KOPT-K1 (cell line): ENCODE results near the gene CARD11.

Source experiments
- H3K27ac ChIP-seq: fragments of 200-600 bp; sonication (generic); 2 replicates; pipeline ENCODE4 v1.5.1; 2016; ENCODE audit warnings: antibody characterized with exemption, mild to moderate bottlenecking, low read depth, low read length; ENCODE audit not compliant: poor library complexity, severe bottlenecking
- H3K36me3 ChIP-seq: fragments of 200-600 bp; sonication (generic); 2 replicates; pipeline ENCODE4 v1.5.1; 2017; ENCODE audit warnings: antibody characterized with exemption, mild to moderate bottlenecking, low read length, moderate library complexity; ENCODE audit not compliant: insufficient read depth
- H3K9me3 ChIP-seq: fragments of 200-600 bp; sonication (generic); 2 replicates; pipeline ENCODE4 v1.5.1; 2017; ENCODE audit warnings: antibody characterized with exemption, low read length, mild to moderate bottlenecking; ENCODE audit not compliant: insufficient read depth, poor library complexity, severe bottlenecking

The CARD11 gene

GRCh38 chr7:2993396-2993795 lies 50.3 kb downstream of the CARD11 start:
- Histone ChIP-seq H3K27ac (no peak overlapping the region), H3K36me3 (0 out of 2 replicates have a peak, but pooled peaks cover 12% of the 10 kb centered on the region), H3K9me3 (peaks cover 57% of the 10 kb centered on the region)

- Histone ChIP-seq H3K9me3 (peaks cover 58% of the 10 kb centered on the region), H3K27ac (no peak overlapping the region), H3K36me3 (0 out of 2 replicates have a peak, but pooled peaks cover 12% of the 10 kb centered on the region)
These were observed 52.7 kb downstream of the CARD11 start for GRCh38 chr7:2990949-2991470.

DNA sequence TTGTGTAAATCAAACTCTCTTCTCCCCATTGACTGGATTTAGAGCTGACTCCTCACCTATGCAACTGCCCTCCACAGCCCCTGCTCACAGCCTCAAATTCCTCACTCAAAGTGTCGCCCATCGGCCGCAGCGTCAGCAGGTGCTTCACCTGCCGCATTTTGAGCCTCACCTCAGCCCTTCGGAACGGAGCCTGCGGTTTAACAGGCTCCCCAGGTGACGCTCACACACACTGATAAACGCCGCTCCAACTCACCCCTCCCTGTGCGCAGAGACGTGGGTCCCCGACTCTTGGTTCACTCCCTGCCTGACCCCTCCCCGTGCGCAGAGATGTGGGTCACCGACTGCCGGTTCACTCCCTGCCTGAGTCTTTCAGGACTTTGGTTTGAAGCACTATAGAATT lies 57.1 kb downstream of the CARD11 start:
- Histone ChIP-seq H3K9me3 (peaks cover 18% of the 10 kb centered on the region), H3K36me3 (no peaks in the 10 kb centered on the region), H3K27ac (no peak overlapping the region)

- H3K9me3 ChIP-seq, result peaks cover 13% of the 10 kb centered on the region
- H3K27ac ChIP-seq, result no peak overlapping the region
- no peaks in the 10 kb centered on the region for H3K36me3 ChIP-seq
These were observed 57.8 kb downstream of the CARD11 start for GRCh38 chr7:2985866-2986265.

DNA sequence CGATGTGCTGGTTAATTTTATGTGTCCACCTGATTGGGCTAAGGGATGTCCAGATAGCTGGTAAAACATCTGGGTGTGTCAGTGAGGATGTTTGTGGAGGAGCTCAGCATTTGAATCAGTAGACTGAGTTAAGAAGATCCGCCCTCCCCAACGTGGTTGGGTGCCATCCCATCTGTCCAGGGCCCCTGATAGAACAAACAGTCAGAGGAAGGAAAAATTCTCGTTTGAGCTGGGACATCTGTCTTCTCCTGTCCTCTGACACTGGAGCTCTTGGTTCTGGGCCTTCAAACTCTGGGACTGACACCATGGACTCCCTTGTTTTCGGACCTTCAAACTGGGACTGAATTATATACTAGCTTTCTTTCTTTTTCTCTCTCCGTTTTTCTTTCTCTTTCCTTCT lies 59.6 kb downstream of the CARD11 start:
- peaks cover 3% of the 10 kb centered on the region for H3K9me3 ChIP-seq
- no peak overlapping the region for H3K27ac ChIP-seq

DNA sequence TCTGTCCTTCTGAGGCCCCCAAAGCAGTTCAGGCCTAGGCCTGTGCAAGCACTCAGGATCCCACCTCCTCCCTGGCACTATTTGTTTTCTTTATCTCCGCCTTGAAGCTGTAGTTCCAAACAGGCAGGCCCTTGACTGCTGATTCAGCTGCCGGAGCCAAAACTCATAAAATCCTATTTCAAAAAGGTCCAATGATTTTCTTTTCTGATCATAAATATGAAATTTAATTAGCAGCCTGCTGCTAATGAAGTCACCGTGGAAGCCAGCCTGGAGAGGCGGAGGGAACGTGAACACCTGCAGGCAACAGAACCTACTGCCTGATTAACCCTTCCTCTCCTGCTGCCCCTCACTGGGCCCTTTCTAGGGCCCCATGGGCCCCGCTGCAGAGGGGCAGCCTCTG lies 60.1 kb downstream of the CARD11 start:
- no peak overlapping the region for H3K27ac ChIP-seq
- H3K9me3 ChIP-seq, result peaks cover 3% of the 10 kb centered on the region
- no peaks in the 10 kb centered on the region for H3K36me3 ChIP-seq

More for the DNA sequence above, 59.6 kb downstream of the CARD11 start:
- H3K36me3 ChIP-seq, result no peaks in the 10 kb centered on the region

- H3K36me3 ChIP-seq, result no peaks in the 10 kb centered on the region
- peak overlapping the region; percentile 36 for H3K27ac ChIP-seq
- H3K9me3 ChIP-seq, result no peaks in the 10 kb centered on the region
These were observed 60.8 kb downstream of the CARD11 start for GRCh38 chr7:2982831-2983230.

DNA sequence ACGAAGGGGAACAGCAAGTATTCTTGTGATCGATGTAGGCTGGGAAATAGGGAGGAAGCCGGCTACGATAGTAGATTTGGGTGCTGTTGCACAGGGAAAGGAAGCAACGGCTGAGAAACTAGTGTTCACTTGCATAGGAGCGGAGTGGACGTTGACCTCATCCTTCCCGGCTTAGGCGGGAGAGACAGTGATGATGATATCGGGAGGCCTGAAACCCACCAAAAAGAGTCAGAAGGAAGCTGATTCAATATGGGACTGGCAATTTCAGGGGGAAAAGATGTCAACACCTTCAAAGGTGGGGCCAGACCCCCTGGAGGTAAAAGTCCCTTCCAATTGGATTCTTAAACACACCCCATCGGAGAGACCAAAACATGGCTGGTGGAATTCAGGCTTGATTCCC lies 61.3 kb downstream of the CARD11 start:
- H3K9me3 ChIP-seq, result no peaks in the 10 kb centered on the region
- no peaks in the 10 kb centered on the region for H3K36me3 ChIP-seq
- H3K27ac ChIP-seq, result peak overlapping the region; percentile 36

GRCh38 chr7:2981103-2981480 lies 62.6 kb downstream of the CARD11 start:
- no peaks in the 10 kb centered on the region for H3K36me3 ChIP-seq
- no peaks in the 10 kb centered on the region for H3K9me3 ChIP-seq
- H3K27ac ChIP-seq, result no peak overlapping the region

DNA sequence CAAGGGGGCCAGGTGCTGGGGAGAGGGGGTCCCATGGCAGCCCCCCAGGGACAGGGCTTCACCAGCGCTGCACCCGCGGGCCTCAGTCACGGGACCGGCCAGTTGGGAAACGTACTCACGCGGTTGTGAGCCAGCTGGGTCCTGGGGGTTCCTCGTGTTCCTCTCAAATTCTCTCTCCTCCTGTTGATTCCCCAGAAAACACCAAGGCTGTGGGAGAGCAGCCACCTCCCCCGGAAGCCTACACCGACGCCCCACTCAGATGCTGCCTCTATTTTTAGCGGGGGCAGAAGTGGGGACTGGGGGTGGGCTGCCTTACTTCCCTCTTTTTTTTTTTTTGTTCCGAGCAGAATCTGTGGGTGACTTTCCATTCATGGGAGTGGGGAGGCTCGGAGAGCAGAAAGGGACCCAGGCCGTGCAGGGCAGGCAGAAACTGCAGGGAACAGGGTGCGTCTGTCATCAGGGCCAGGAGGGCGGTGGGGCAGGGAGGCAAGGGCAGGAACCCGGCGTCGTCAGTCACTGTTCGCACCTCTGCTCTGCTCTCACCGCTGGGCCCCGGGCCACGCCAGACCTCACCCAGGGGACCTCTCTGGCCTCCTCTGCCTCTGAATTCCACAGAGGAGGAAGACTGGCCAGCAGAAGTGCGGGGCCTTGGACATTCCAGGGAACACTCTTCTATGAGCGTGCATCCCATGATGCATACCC lies 63.1 kb downstream of the CARD11 start:
- no peaks in the 10 kb centered on the region for H3K9me3 ChIP-seq
- H3K36me3 ChIP-seq, result no peaks in the 10 kb centered on the region
- no peak overlapping the region for H3K27ac ChIP-seq

- no peaks in the 10 kb centered on the region for H3K9me3 ChIP-seq
- H3K27ac ChIP-seq, result no peak overlapping the region
- no peaks in the 10 kb centered on the region for H3K36me3 ChIP-seq
These were observed 63.7 kb downstream of the CARD11 start for GRCh38 chr7:2979951-2980350.

- H3K9me3 ChIP-seq, result no peaks in the 10 kb centered on the region
- H3K27ac ChIP-seq, result no peak overlapping the region
- no peaks in the 10 kb centered on the region for H3K36me3 ChIP-seq
These were observed 64.5 kb downstream of the CARD11 start for GRCh38 chr7:2979201-2979631.

DNA sequence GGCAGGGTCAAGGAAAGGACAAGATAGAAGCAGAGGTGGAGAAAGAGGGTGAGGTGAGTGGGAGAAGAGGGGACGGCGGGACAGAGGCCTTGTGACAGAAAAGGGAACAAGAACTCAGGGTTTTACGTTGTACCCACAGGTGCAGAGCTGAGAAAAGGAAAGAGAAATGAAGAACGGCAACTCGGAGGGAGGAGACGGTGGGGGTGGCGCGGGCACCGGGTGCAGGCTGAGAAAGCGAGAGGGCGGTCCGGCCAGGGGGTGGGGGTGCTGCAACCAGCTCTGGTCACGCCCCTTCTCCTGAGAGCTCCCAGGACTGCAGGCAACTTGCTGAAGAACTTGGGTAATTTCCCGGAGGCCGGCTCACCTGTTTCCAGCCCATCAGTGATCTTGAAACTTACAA lies 65.3 kb downstream of the CARD11 start:
- Histone ChIP-seq H3K36me3 (no peaks in the 10 kb centered on the region), H3K27ac (no peak overlapping the region)

DNA sequence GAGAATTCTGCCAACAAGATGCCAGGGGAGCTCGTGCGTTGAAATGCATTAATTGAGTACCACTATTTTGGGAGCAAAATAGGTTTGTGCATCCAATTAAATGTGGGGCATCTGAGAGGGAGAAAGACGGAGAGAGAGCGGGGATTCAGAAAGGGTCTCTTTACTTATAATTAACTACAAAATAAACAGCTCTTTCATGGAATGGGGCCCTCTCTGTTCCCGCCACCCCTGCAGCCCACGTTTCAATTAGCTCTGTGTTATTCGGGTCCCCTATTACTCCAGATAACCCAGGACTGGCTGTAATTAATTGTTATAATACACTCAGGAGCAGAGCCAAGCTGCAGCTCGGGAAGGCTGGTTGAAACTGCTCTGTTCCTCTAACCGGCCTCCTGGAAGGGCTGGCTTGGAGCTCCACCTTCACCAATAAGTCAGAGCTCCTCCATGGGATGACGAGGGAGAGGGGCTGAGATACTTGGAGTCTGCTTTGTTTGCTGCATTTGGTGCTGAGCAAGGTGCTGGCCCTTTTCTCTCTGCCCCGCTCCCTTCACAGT lies 67.8 kb downstream of the CARD11 start:
- Histone ChIP-seq H3K27ac (no peak overlapping the region), H3K9me3 (no peaks in the 10 kb centered on the region), H3K36me3 (no peaks in the 10 kb centered on the region)

More for the DNA sequence above, 65.3 kb downstream of the CARD11 start:
- H3K9me3 ChIP-seq, result no peaks in the 10 kb centered on the region

- Histone ChIP-seq H3K36me3 (no peaks in the 10 kb centered on the region), H3K9me3 (no peaks in the 10 kb centered on the region), H3K27ac (no peak overlapping the region)
These were observed 69.4 kb downstream of the CARD11 start for GRCh38 chr7:2974093-2974819.
